NCI-H2107 treated with DMSO at 0.1 percent for 48 hours (cell line): ENCODE data around the gene METTL27.
"Not testable (repeated sequence)": the region's sequence is repeated elsewhere in the genome, so short reads cannot be mapped to it uniquely, and the experiment has no call there.

ENCODE experiments used
- DNase-seq: peaks from one replicate; lab custom pipeline; 2025; ENCODE audit not compliant: unreplicated experiment; lab: John Stamatoyannopoulos, UW

Gene METTL27

DNA sequence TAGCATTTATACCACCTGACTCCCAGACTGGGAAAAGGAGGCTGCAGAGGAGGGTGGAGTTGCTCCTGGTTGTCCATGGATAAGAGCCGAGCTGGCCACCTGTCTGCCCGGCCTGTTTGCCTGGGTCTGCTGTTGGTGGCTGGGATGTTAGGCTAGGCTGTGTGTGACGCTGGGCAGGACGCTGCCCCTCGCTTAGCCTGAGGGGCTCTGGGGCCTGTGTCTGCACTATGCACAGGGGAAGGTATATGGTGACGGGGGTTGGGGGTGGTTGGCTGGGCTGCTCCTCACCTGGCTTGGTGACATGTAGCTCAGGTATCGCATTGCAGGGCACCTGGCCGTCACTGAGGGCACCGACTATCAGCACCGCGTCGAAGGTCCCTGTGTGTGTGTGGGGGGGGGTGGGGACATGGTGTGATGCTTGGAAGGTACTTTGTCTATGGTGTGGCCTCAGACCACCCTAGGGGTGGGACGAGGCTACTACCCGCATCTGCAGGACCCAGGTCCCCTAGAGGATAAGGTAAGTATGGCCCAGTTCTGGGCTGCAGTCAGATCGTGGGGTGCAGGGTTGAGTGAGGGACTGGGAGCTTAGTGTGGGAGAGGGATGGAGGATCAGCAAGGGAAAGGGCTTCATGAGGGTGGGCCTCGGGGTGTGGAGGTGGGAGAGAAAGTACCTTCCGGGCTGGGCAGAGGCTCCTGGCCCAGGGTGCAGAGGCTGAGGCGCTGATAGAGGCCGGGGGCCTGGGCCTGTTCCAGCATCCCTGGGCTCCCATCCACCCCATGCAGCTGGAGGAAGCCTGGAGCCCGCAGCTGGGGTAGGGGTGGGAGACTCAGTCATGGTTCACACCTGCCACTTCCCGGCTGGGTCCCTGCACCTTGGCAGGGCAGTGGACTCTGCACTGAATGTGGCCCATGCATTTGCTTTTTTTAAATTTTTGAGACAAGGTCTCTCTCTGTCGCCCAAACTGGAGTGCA is 2.3 kb downstream of the METTL27 start:
- DNase-seq: no peak

DNA sequence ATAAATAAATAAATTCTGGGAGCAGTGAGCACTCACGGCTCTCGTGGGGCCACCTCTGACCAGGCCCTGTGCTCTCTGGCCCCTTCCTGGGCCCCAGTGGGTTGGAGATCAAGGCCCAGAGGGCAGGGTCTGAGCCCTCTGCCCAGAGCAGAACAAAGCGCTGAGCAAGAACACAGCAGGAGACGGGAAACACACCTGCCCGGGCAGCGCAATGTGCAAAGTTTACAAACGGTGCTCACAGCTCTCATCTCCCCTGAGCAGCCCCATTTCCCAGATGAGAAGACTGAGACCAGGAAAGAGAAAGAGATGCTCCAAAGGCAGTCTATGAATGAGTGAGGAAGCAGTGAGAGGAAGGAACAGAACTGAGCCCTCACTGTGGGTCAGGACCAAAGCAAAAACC is 3.0 kb downstream of the METTL27 start:
- no peak for DNase-seq

DNA sequence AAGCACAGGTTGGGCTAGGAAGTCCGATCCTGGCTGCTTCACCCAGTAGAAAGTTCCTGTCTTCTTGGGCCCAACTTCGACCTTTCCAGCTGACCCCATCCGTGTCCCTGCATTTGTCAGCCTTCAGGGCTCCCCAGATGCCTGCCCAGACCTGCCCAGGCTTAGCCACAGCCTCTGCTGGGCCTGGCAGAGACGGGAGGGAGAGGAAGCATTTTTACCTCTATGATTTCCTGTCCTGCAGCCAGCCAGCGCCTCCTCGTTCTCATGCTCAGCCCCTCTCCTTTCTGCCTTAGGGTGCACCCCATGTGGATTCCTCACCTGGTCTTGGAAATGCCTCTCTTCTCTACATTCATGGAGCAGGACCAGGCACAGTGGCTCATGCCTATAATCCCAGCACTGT is 3.7 kb downstream of the METTL27 start:
- DNase-seq: no peak

DNA sequence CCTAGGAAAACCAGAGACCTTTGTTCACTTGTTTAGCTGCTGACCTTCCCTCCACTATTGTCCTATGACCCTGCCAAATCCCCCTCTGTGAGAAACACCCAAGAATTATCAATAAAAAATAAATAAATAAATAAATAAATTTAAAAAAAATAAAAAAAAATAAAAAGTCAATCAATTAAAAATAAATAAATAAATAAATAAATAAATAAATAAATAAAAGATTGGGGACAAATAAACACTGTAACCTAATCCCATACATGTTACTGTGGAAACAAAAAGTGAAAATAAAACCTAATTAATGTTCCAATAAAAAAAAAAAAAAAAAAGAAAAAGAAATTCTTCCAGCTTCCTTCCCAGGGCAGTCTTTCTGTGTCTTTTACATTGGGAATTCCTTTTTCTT is 5.1 kb downstream of the METTL27 start:
- not testable (repeated sequence) for DNase-seq

GRCh38 chr7:73834626-73835191 is 7.6 kb downstream of the METTL27 start:
- DNase-seq: no peak

- peak; percentile 17 for DNase-seq
Observed at GRCh38 chr7:73833251-73833919, 8.9 kb downstream of the METTL27 start.

GRCh38 chr7:73832806-73833205 is 9.5 kb downstream of the METTL27 start:
- DNase-seq: no peak

- DNase-seq: peak; percentile 94
Observed at GRCh38 chr7:73831834-73832651, 10.3 kb downstream of the METTL27 start.

DNA sequence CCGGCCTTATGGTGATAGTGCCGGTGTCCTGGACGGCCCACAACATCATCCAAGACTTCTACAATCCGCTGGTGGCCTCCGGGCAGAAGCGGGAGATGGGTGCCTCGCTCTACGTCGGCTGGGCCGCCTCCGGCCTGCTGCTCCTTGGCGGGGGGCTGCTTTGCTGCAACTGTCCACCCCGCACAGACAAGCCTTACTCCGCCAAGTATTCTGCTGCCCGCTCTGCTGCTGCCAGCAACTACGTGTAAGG is 10.8 kb downstream of the METTL27 start:
- no peak for DNase-seq

DNA sequence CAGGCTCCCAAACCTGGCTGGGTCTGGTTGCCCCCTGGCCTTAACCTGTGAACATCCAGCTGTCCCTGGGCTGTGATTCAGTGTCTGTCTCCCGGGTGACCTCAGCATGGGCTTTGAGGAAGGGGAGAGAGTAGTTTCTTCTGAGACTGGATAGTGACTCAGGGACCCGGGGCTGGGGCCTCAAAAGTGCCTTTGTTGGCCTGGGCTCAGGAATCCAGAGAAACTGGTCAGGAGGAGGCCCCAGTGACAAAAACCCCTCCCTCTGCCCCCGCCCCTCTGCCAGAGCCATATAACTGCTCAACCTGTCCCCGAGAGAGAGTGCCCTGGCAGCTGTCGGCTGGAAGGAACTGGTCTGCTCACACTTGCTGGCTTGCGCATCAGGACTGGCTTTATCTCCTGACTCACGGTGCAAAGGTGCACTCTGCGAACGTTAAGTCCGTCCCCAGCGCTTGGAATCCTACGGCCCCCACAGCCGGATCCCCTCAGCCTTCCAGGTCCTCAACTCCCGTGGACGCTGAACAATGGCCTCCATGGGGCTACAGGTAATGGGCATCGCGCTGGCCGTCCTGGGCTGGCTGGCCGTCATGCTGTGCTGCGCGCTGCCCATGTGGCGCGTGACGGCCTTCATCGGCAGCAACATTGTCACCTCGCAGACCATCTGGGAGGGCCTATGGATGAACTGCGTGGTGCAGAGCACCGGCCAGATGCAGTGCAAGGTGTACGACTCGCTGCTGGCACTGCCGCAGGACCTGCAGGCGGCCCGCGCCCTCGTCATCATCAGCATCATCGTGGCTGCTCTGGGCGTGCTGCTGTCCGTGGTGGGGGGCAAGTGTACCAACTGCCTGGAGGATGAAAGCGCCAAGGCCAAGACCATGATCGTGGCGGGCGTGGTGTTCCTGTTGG is 11.4 kb downstream of the METTL27 start, which contains the start of gene CLDN4:
Gene CLDN4 (plus strand): TSS at position 316 of the 903 bp plus-strand sequence. CDS start 206 bp downstream, at position 522.
- peak; percentile 85 for DNase-seq

- peak; percentile 65 for DNase-seq
Observed at GRCh38 chr7:73829921-73830680, 12.2 kb downstream of the METTL27 start.

- DNase-seq: no peak
Observed at GRCh38 chr7:73829505-73829904, 12.8 kb downstream of the METTL27 start.

- no peak for DNase-seq
Observed at GRCh38 chr7:73828972-73829371, 13.3 kb downstream of the METTL27 start.

GRCh38 chr7:73828107-73828803 is 14.1 kb downstream of the METTL27 start:
- DNase-seq: peak; percentile 96

DNA sequence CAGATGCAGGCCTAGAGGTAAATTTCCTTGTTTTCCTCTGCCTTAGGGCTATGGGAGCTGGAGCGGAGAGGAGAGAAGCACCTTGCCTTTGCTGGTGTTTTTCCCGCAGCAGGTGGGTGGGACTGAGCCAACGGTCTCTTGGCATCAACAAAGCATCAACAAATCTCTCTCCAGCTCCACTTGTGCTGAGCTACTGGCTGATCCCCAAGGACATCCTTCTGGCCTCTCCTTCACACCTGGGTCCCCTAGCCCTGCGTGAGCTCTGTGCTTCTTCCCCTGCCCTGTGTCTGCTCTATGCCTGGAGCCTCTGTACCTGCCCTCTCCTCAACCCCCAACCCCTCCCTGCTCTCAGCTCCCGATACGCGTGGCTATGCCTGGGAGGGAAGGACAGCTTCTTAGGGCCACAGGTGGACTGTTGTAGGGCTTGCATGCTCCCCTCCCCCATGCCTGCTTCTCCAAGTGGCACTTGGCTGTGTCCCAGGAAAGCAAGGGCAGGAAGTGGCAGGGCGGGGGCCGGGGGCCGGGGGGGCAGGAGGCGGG is 14.7 kb downstream of the METTL27 start:
- peak; percentile 96 for DNase-seq

DNA sequence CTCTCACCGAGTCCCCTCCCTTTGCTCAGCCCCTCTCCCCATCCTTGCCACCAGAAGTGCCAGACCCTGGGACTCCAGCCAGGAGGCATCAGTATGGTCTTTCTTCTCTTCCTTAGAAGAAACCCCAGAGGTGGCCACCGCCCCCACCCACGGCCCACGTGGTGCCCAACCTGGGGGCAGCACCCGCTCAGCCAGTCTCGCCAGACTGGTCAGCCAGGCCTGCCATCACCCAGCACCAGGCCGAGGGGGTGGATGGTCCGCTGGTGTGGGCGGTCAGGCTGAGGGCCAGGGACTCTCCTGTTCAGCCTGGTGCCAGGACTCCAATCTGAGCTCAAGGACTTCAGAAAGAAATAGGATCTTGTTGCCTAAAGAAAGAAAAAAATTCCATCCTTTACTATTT is 17.3 kb downstream of the METTL27 start:
- no peak for DNase-seq

GRCh38 chr7:73823873-73824592 is 18.3 kb downstream of the METTL27 start:
- DNase-seq: no peak

DNA sequence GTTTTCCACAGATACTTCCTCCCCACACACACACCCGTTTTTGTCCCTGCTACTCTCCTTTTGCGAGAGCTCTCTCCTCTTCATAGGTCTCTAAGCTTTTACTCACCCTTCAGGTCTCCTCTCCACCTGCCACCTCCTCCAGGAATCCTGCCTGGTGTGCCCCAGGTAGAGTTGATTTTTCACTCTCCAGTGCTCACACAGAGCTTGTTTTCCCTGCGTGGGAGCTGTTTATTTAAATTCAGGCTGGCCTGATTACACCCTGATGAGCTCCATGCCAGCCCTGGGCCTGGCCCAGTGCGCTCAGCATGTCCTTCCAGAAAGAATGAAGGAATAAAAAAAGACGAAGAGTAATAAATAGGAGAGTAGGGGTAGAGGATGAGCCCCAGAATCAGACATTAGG is 19.1 kb downstream of the METTL27 start:
- no peak for DNase-seq
